ENCODE results near the gene SNN.
A peak's percentile ranks its signal among the peaks of the same experiment; 100 is the strongest.

The SNN gene

DNA sequence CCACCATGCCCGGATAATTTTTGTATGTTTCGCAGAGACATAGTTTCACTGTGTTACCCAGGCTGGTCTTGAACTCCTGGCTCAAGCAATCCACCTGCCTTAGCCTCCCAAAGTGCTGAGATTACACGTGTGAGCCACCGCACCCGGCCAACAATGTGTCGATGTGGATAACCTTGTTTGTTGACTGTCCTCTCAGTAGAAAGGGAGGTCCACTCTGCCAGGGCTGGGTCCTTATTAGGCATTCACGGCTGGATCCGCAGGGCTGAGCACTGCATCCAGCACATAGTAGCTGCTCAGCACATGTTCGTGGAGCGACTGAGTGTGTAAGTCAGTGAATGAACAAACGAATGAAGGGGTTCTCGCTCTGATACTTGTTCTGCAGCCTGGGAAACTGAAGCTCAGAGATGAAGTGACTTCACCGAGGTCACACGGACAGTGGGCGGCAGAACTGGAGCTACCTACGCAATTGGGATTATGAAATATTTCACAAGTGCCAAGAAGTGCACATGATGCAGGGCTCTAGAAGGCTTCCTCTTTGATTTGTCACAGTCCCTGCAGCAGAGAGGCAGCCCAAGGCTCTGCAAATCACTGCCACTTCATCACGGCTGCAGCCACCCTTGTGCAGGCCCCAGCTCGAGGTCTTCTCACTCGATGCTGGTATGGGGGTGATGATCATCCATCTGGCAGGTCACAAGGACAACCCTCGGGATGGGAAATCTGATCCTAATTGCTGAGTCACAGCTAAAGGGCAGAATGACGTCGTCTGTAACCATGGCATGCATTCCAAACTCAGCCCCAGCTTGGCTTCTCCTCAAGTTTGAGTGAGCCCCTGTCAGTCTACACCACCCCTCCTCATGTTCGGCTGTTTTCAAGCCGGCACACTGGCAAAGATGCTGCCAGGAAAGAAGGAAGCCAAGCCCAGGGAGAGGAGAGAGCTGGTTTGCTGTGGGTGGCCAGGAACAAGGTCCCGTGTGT is 28.0 kb upstream of the SNN start:
- Histone ChIP-seq H3K4me3 (ENCODE audit: low read depth, low read length, poor library complexity, severe bottlenecking) (no peak overlapping the region), H3K27ac (ENCODE audit: low read depth, low read length, poor library complexity, severe bottlenecking) (no peak overlapping the region), H3K27me3 (ENCODE audit: insufficient read depth, low read length) (no peaks in the 10 kb centered on the region), H3K4me2 (ENCODE audit: low read length) (no peak overlapping the region), H4K20me1 (ENCODE audit: insufficient read depth, low read length) (no peaks in the 10 kb centered on the region), H3F3A (ENCODE audit: insufficient read depth, low read length) (no peaks in the 10 kb centered on the region), H3K9me2 (ENCODE audit: low read depth, low read length) (no peaks in the 10 kb centered on the region), H3K79me2 (ENCODE audit: insufficient read depth, low read length) (no peaks in the 10 kb centered on the region), H2AFZ (ENCODE audit: low read length) (no peak overlapping the region), H3K4me1 (ENCODE audit: insufficient read depth, low read length, severe bottlenecking) (no peaks in the 10 kb centered on the region), H3K9me3 (ENCODE audit: low read length) (no peaks in the 10 kb centered on the region), H3K36me3 (ENCODE audit: insufficient read depth, low read length) (no peaks in the 10 kb centered on the region; the same call in 1 of the 2 replicates), H3K9ac (ENCODE audit: low read length) (no peak overlapping the region)
- no peak for TF ChIP-seq EZH2 (IDR thresholded peaks at IDR 0.05; ENCODE audit: borderline replicate concordance, low read length)
- TF ChIP-seq, protein P1, sequence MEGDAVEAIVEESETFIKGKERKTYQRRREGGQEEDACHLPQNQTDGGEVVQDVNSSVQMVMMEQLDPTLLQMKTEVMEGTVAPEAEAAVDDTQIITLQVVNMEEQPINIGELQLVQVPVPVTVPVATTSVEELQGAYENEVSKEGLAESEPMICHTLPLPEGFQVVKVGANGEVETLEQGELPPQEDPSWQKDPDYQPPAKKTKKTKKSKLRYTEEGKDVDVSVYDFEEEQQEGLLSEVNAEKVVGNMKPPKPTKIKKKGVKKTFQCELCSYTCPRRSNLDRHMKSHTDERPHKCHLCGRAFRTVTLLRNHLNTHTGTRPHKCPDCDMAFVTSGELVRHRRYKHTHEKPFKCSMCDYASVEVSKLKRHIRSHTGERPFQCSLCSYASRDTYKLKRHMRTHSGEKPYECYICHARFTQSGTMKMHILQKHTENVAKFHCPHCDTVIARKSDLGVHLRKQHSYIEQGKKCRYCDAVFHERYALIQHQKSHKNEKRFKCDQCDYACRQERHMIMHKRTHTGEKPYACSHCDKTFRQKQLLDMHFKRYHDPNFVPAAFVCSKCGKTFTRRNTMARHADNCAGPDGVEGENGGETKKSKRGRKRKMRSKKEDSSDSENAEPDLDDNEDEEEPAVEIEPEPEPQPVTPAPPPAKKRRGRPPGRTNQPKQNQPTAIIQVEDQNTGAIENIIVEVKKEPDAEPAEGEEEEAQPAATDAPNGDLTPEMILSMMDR (IDR thresholded peaks at IDR 0.05; ENCODE audit: low read length): no peak

DNA sequence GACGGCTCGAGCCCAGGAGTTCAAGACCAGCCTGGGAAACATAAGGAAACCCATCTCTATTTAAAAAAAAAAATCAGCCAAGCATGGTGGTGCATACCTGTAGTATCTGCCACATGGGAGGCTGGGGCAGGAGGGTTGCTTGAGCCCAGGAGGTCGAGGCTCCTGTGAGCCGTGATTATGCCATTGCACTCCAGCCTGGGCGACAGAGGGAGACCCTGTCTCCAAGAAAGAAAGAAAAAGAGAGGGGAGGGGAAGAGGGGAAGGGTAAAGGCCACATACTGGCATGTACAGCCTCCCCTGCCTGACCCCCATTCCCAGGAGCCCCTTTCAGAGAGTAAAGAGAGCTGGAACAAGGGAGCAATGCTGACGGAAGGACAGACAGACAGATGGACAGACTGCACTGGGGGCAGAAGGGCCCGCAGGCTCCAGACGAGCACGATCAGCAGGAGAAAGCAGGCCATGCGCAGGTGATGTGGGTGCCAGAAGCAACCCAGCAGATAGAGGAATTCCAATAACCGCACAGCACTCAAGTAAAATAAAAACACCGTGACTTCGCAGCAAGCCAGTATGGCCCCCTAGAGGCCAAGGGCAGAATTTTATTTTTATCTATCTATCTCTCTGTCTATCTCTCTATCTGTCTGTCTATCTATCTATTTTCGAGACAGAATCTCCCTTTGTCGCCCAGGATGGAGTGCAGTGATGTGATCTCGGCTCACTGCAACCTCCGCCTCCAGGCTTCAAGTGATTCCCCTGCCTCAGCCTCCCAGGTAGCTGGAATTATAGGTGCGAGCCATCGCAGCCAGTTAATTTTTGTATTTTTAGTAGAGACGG is 27.1 kb upstream of the SNN start:
- Histone ChIP-seq H4K20me1 (ENCODE audit: insufficient read depth, low read length) (no peaks in the 10 kb centered on the region), H3K9ac (ENCODE audit: low read length) (no peak overlapping the region), H3K79me2 (ENCODE audit: insufficient read depth, low read length) (no peaks in the 10 kb centered on the region), H3K9me3 (ENCODE audit: low read length) (no peaks in the 10 kb centered on the region), H3K4me1 (ENCODE audit: insufficient read depth, low read length, severe bottlenecking) (no peaks in the 10 kb centered on the region), H3K27me3 (ENCODE audit: insufficient read depth, low read length) (no peaks in the 10 kb centered on the region), H3K36me3 (ENCODE audit: insufficient read depth, low read length) (no peaks in the 10 kb centered on the region; the same call in 1 of the 2 replicates), H3K4me2 (ENCODE audit: low read length) (no peak overlapping the region), H3K9me2 (ENCODE audit: low read depth, low read length) (no peaks in the 10 kb centered on the region), H3K4me3 (ENCODE audit: low read depth, low read length, poor library complexity, severe bottlenecking) (no peak overlapping the region), H3F3A (ENCODE audit: insufficient read depth, low read length) (no peaks in the 10 kb centered on the region), H3K27ac (ENCODE audit: low read depth, low read length, poor library complexity, severe bottlenecking) (no peak overlapping the region), H2AFZ (ENCODE audit: low read length) (no peak overlapping the region)
- no peak for TF ChIP-seq EZH2 (IDR thresholded peaks at IDR 0.05; ENCODE audit: borderline replicate concordance, low read length)
- TF ChIP-seq, protein P1 (IDR thresholded peaks at IDR 0.05; ENCODE audit: low read length): peak; percentile 82

DNA sequence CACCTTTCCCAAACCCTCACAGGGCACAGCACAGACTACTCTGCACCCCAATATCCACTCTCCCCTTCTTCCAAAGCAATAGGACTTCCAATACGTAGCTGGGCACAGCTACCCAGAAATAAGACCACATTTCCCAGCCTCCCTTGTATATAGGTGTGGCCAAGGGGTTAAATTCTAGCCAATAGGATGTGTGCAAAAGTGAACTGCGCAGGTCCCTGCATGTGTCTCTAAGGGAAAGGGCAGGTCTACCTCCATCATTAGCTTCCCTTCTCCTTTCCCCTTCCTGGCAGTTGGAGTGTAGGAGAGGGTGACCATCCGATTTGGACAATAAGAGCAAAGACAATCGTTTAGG is 25.5 kb upstream of the SNN start:
- H4K20me1 ChIP-seq (ENCODE audit: insufficient read depth, low read length): no peaks in the 10 kb centered on the region
- TF ChIP-seq, protein P1 (IDR thresholded peaks at IDR 0.05; ENCODE audit: low read length): no peak
- TF ChIP-seq EZH2 (IDR thresholded peaks at IDR 0.05; ENCODE audit: borderline replicate concordance, low read length): no peak
- no peaks in the 10 kb centered on the region for H3K27me3 ChIP-seq (ENCODE audit: insufficient read depth, low read length)
- no peaks in the 10 kb centered on the region for H3K36me3 ChIP-seq (ENCODE audit: insufficient read depth, low read length)
- no peaks in the 10 kb centered on the region for H3K9me3 ChIP-seq (ENCODE audit: low read length)
- no peaks in the 10 kb centered on the region for H3K79me2 ChIP-seq (ENCODE audit: insufficient read depth, low read length)
- H3K9ac ChIP-seq (ENCODE audit: low read length): no peak overlapping the region
- H3K4me2 ChIP-seq (ENCODE audit: low read length): no peak overlapping the region
- H3K27ac ChIP-seq (ENCODE audit: low read depth, low read length, poor library complexity, severe bottlenecking): no peak overlapping the region
- no peaks in the 10 kb centered on the region for H3K9me2 ChIP-seq (ENCODE audit: low read depth, low read length)
- H3F3A ChIP-seq (ENCODE audit: insufficient read depth, low read length): no peaks in the 10 kb centered on the region
- H3K4me3 ChIP-seq (ENCODE audit: low read depth, low read length, poor library complexity, severe bottlenecking): no peak overlapping the region
- no peak overlapping the region for H2AFZ ChIP-seq (ENCODE audit: low read length)
- no peaks in the 10 kb centered on the region for H3K4me1 ChIP-seq (ENCODE audit: insufficient read depth, low read length, severe bottlenecking)
